ENCODE data around the gene FERMT2. TPM values are rescaled to one million over a fixed set of nuclear protein-coding genes. Genes with fewer than 3 reads are reported as not detected.

FERMT2 gene
- 78.2 TPM for total RNA-seq
- 46.2 TPM for polyA plus RNA-seq (ENCODE audit: insufficient read depth, low read depth, low replicate concordance)
- long read RNA-seq, donor 1, partial matches to known transcripts: 6 of 11 reads
- long read RNA-seq, donor 1, other reads (novel, unspliced or antisense): 0 of 11 reads
- long read RNA-seq, donor 2, transcript FERMT2-201 (15 exons, 3,338 nt): major isoform, 5 of 19 reads
- long read RNA-seq, donor 2, partial matches to known transcripts: 10 of 19 reads
- long read RNA-seq, donor 2, other reads (novel, unspliced or antisense): 0 of 19 reads
- long read RNA-seq, donor 3, transcript FERMT2-201 (15 exons, 3,338 nt): major isoform, 5 of 30 reads
- long read RNA-seq, donor 3, partial matches to known transcripts: 25 of 30 reads
- long read RNA-seq, donor 3, other reads (novel, unspliced or antisense): 0 of 30 reads
- long read RNA-seq, donor 4, partial matches to known transcripts: 8 of 15 reads
- long read RNA-seq, donor 4, other reads (novel, unspliced or antisense): 0 of 15 reads
- long read RNA-seq, donor 5: 0 reads
- long read RNA-seq, donor 6, transcript FERMT2-201 (15 exons, 3,338 nt): major isoform, 6 of 22 reads
- long read RNA-seq, donor 6, partial matches to known transcripts: 16 of 22 reads
- long read RNA-seq, donor 6, other reads (novel, unspliced or antisense): 0 of 22 reads
- long read RNA-seq, donor 7, transcript FERMT2-201 (15 exons, 3,338 nt): major isoform, 13 of 37 reads
- long read RNA-seq, donor 7, partial matches to known transcripts: 20 of 37 reads
- long read RNA-seq, donor 7, other reads (novel, unspliced or antisense): 4 of 37 reads
- long read RNA-seq, donor 8, partial matches to known transcripts: 19 of 21 reads
- long read RNA-seq, donor 8, other reads (novel, unspliced or antisense): 0 of 21 reads
- long read RNA-seq, donor 9, partial matches to known transcripts: 14 of 18 reads
- long read RNA-seq, donor 9, other reads (novel, unspliced or antisense): 0 of 18 reads
- long read RNA-seq, donor 10, transcript FERMT2-201 (15 exons, 3,338 nt): major isoform, 5 of 22 reads
- long read RNA-seq, donor 10, partial matches to known transcripts: 16 of 22 reads
- long read RNA-seq, donor 10, other reads (novel, unspliced or antisense): 0 of 22 reads

GRCh38 chr14:52950898-52951680 is at the start of gene FERMT2:
TSS of gene FERMT2 (minus strand) at chr14:52951050. CDS start at chr14:52950568, 482 bp downstream.
- no peaks in the 10 kb centered on the region for H3K27me3 ChIP-seq (ENCODE audit: control insufficient read depth, insufficient read depth, low read length)
- FAIRE-seq (no peak), DNase-seq (peak; percentile 92 to 97 (median 95))
- peak within 1 kb of the TSS; percentile 91 to 97 (median 92) for H3K9ac ChIP-seq (ENCODE audit: low read length in 3 of 3)
- H3K9me3 ChIP-seq (ENCODE audit: control insufficient read depth in 2 of 3, insufficient read depth in 1 of 3, low read length in 3 of 3): no peaks in the 10 kb centered on the region
- no peak for TF ChIP-seq CTCF (IDR thresholded peaks at IDR 0.05; ENCODE audit: borderline replicate concordance, extremely low read depth, insufficient read depth)
- peaks cover 2 to 7% (median 7%) of the 10 kb centered on the region in 3 donors for H3K4me1 ChIP-seq (ENCODE audit: control insufficient read depth in 2 of 3, insufficient read depth in 2 of 3, low read depth in 1 of 3, low read length in 3 of 3)
- H3K4me3 ChIP-seq (ENCODE audit: low read length in 3 of 3): peak within 1 kb of the TSS; percentile 97 to 99 (median 97)
- peak within 1 kb of the TSS; percentile 97 for H3K27ac ChIP-seq (ENCODE audit: low read depth in 2 of 2, low read length in 2 of 2)
- no peaks in the 10 kb centered on the region for H3K36me3 ChIP-seq (ENCODE audit: control insufficient read depth in 2 of 3, insufficient read depth in 3 of 3, low read length in 3 of 3)
- intact Hi-C loops (cut with DNase I): no loop called here

- FAIRE-seq: no peak
- intact Hi-C loops (cut with DNase I): no loop called here
- no peak for TF ChIP-seq CTCF (IDR thresholded peaks at IDR 0.05; ENCODE audit: borderline replicate concordance, extremely low read depth, insufficient read depth)
Observed at GRCh38 chr14:52998376-52999015, 47.6 kb upstream of the FERMT2 start.

GRCh38 chr14:52996493-52996892 is 45.6 kb upstream of the FERMT2 start:
- Histone ChIP-seq H3K4me1 (ENCODE audit: control insufficient read depth in 2 of 3, insufficient read depth in 2 of 3, low read depth in 1 of 3, low read length in 3 of 3) (no peaks in the 10 kb centered on the region), H3K36me3 (ENCODE audit: control insufficient read depth in 2 of 3, insufficient read depth in 3 of 3, low read length in 3 of 3) (no peaks in the 10 kb centered on the region), H3K9me3 (ENCODE audit: control insufficient read depth in 2 of 3, insufficient read depth in 1 of 3, low read length in 3 of 3) (no peaks in the 10 kb centered on the region), H3K9ac (ENCODE audit: low read length in 3 of 3) (no peak overlapping the region), H3K27ac (ENCODE audit: low read depth in 2 of 2, low read length in 2 of 2) (no peak overlapping the region), H3K27me3 (ENCODE audit: control insufficient read depth, insufficient read depth, low read length) (no peaks in the 10 kb centered on the region), H3K4me3 (ENCODE audit: low read length in 3 of 3) (no peak overlapping the region)
- DNase-seq (no peak), FAIRE-seq (no peak)
- intact Hi-C loops (cut with DNase I): no loop called here
- TF ChIP-seq CTCF (IDR thresholded peaks at IDR 0.05; ENCODE audit: borderline replicate concordance, extremely low read depth, insufficient read depth): no peak

More at GRCh38 chr14:52998376-52999015, 47.6 kb upstream of the FERMT2 start:
- Histone ChIP-seq H3K36me3 (ENCODE audit: control insufficient read depth in 2 of 3, insufficient read depth in 3 of 3, low read length in 3 of 3) (no peaks in the 10 kb centered on the region), H3K4me1 (ENCODE audit: control insufficient read depth in 2 of 3, insufficient read depth in 2 of 3, low read depth in 1 of 3, low read length in 3 of 3) (no peaks in the 10 kb centered on the region), H3K27ac (ENCODE audit: low read depth in 2 of 2, low read length in 2 of 2) (no peak overlapping the region), H3K9me3 (ENCODE audit: control insufficient read depth in 2 of 3, insufficient read depth in 1 of 3, low read length in 3 of 3) (no peaks in the 10 kb centered on the region), H3K4me3 (ENCODE audit: low read length in 3 of 3) (no peak overlapping the region), H3K9ac (ENCODE audit: low read length in 3 of 3) (no peak overlapping the region), H3K27me3 (ENCODE audit: control insufficient read depth, insufficient read depth, low read length) (no peaks in the 10 kb centered on the region)
- peak in 1 of 5 donors; percentile 7 for DNase-seq

Measured in kidney (tissue), 22 donors.